NT2/D1 (cell line): ENCODE measurements around the gene P4HA3.

Experiments used
- SUZ12 ChIP-seq: IDR thresholded peaks from 2 replicates; pipeline ENCODE4 v1.6.1; 2011; ENCODE audit not compliant: insufficient read length, insufficient read depth; ENCODE audit errors: extremely low read depth
- YY1 ChIP-seq: IDR thresholded peaks from 2 replicates; pipeline ENCODE4 v1.6.1; 2011; ENCODE audit not compliant: insufficient read length, insufficient read depth
- ZNF274 ChIP-seq: IDR thresholded peaks from 2 replicates; pipeline ENCODE4 v1.6.1; 2011; ENCODE audit warnings: mild to moderate bottlenecking, low read depth, low read length

DNA sequence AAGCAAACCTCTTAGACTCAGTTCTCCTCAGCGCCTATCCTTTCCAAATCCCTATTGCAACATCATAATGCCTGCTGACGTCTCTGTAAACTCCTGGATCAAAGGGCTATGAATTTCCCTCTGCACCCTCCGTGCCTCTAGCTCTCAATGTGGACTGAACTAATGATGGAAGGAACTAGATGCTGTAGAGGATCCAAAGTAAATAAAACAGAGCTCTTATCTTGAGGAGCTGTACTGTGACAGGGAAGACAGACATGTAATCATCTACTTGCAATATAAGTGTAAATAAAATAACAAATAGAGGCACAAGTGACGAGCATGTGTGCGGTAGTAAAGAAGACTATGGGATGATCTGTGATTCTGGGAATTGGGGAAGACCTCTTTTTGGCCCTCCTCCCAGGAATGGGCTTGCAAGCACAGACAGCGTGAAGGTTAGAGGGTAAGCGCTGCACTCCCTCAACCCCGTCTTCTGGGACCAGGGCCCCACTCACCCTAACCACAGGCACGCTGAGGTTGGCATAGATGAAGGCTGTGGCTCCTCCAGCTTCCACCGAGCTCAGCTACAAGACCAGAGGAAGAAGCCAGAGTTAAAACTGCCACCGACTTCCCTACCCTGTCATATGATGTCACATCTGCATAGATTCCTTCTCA lies 42.2 kb downstream of the P4HA3 start:
- no peak for TF ChIP-seq YY1
- no peak for TF ChIP-seq SUZ12
- no peak for TF ChIP-seq ZNF274
